Measurements from ENCODE around the gene MFN1. TPM values are rescaled to one million over a fixed set of nuclear protein-coding genes. Genes with fewer than 3 reads are reported as not detected.

Gene MFN1
- total RNA-seq, 2 experiments from 2014 or later, result 23.0 to 23.1 TPM

GRCh38 chr3:179363332-179363731 lies 15.8 kb downstream of the MFN1 start:
- H3K27me3 Mint-ChIP-seq (ENCODE audit: low read depth), result no peaks in the 10 kb centered on the region
- CTCF ChIA-PET, result interaction anchor here (0.7 kb wide), 1 partner anchor 404 kb away, joined by 7 read pairs; no protein-coding TSS in a partner anchor

GRCh38 chr3:179369621-179370020 lies 22.1 kb downstream of the MFN1 start:
- Mint-ChIP-seq H3K4me1 (ENCODE audit: low read depth) (no peaks in the 10 kb centered on the region), H3K36me3 (ENCODE audit: low read depth) (peaks cover 11% of the 10 kb centered on the region), H3K4me3 (no peak overlapping the region), H3K27me3 (ENCODE audit: low read depth) (no peaks in the 10 kb centered on the region), H3K9me3 (no peaks in the 10 kb centered on the region), H3K27ac (no peak overlapping the region)
- DNase-seq, result no peak
- intact Hi-C loops (cut with micrococcal nuclease), result no loop called here
- CTCF ChIA-PET, result interaction anchor here (0.6 kb wide), 1 partner anchor 189 kb away, joined by 6 read pairs; no protein-coding TSS in a partner anchor

More at GRCh38 chr3:179363332-179363731, 15.8 kb downstream of the MFN1 start:
- Mint-ChIP-seq H3K4me1 (ENCODE audit: low read depth) (no peaks in the 10 kb centered on the region), H3K27ac (no peak overlapping the region), H3K9me3 (no peaks in the 10 kb centered on the region), H3K36me3 (ENCODE audit: low read depth) (peaks cover 23% of the 10 kb centered on the region), H3K4me3 (no peak overlapping the region)
- intact Hi-C loops (cut with micrococcal nuclease), result no loop called here
- DNase-seq, result no peak

- H3K4me3 Mint-ChIP-seq, result no peak overlapping the region
- DNase-seq, result no peak
- peaks cover 16% of the 10 kb centered on the region for H3K36me3 Mint-ChIP-seq (ENCODE audit: low read depth)
- no peaks in the 10 kb centered on the region for H3K4me1 Mint-ChIP-seq (ENCODE audit: low read depth)
- no peak overlapping the region for H3K27ac Mint-ChIP-seq
- intact Hi-C loops (cut with micrococcal nuclease), result no loop called here
- CTCF ChIA-PET, result no interaction called here
- no peaks in the 10 kb centered on the region for H3K27me3 Mint-ChIP-seq (ENCODE audit: low read depth)
- no peaks in the 10 kb centered on the region for H3K9me3 Mint-ChIP-seq
Observed at GRCh38 chr3:179373938-179374337, 26.4 kb downstream of the MFN1 start.

GRCh38 chr3:179375091-179375999 lies 27.8 kb downstream of the MFN1 start:
- H3K27ac Mint-ChIP-seq, result no peak overlapping the region
- intact Hi-C loops (cut with micrococcal nuclease), result no loop called here
- H3K4me1 Mint-ChIP-seq (ENCODE audit: low read depth), result no peaks in the 10 kb centered on the region
- H3K27me3 Mint-ChIP-seq (ENCODE audit: low read depth), result no peaks in the 10 kb centered on the region
- peaks cover 26% of the 10 kb centered on the region for H3K36me3 Mint-ChIP-seq (ENCODE audit: low read depth)
- CTCF ChIA-PET, result no interaction called here
- H3K9me3 Mint-ChIP-seq, result no peaks in the 10 kb centered on the region
- no peak overlapping the region for H3K4me3 Mint-ChIP-seq
- no peak for DNase-seq

GRCh38 chr3:179376474-179376873 lies 29.0 kb downstream of the MFN1 start:
- Mint-ChIP-seq H3K27ac (no peak overlapping the region), H3K4me3 (no peak overlapping the region), H3K9me3 (peaks cover 2% of the 10 kb centered on the region), H3K4me1 (ENCODE audit: low read depth) (no peaks in the 10 kb centered on the region), H3K27me3 (ENCODE audit: low read depth) (no peaks in the 10 kb centered on the region), H3K36me3 (ENCODE audit: low read depth) (peaks cover 28% of the 10 kb centered on the region)
- intact Hi-C loops (cut with micrococcal nuclease), result no loop called here
- DNase-seq, result no peak
- CTCF ChIA-PET, result interaction anchor here (0.6 kb wide), 2 partner anchors 27 to 1538 kb away, joined by 3 to 4 read pairs; no protein-coding TSS in a partner anchor

GRCh38 chr3:179391906-179392305 lies 44.4 kb downstream of the MFN1 start:
- Mint-ChIP-seq H3K4me1 (ENCODE audit: low read depth) (no peaks in the 10 kb centered on the region), H3K36me3 (ENCODE audit: low read depth) (peaks cover 24% of the 10 kb centered on the region), H3K9me3 (no peaks in the 10 kb centered on the region), H3K27ac (no peak overlapping the region), H3K27me3 (ENCODE audit: low read depth) (no peaks in the 10 kb centered on the region), H3K4me3 (no peak overlapping the region)
- DNase-seq, result no peak
- intact Hi-C loops (cut with micrococcal nuclease), result no loop called here
- CTCF ChIA-PET, result interaction anchor here (0.6 kb wide), 1 partner anchor 446 kb away, joined by 3 read pairs; no protein-coding TSS in a partner anchor

GRCh38 chr3:179398574-179399231 lies 51.2 kb downstream of the MFN1 start:
- H3K4me3 Mint-ChIP-seq, result no peak overlapping the region
- no peak for DNase-seq
- intact Hi-C loops (cut with micrococcal nuclease), result no loop called here
- CTCF ChIA-PET, result no interaction called here
- H3K36me3 Mint-ChIP-seq (ENCODE audit: low read depth), result peaks cover 10% of the 10 kb centered on the region
- H3K4me1 Mint-ChIP-seq (ENCODE audit: low read depth), result no peaks in the 10 kb centered on the region
- H3K9me3 Mint-ChIP-seq, result no peaks in the 10 kb centered on the region
- H3K27me3 Mint-ChIP-seq (ENCODE audit: low read depth), result no peaks in the 10 kb centered on the region
- no peak overlapping the region for H3K27ac Mint-ChIP-seq

- Mint-ChIP-seq H3K27me3 (ENCODE audit: low read depth) (no peaks in the 10 kb centered on the region), H3K4me1 (ENCODE audit: low read depth) (no peaks in the 10 kb centered on the region), H3K27ac (no peak overlapping the region), H3K4me3 (no peak overlapping the region), H3K9me3 (no peaks in the 10 kb centered on the region), H3K36me3 (ENCODE audit: low read depth) (peaks cover 10% of the 10 kb centered on the region)
- intact Hi-C loops (cut with micrococcal nuclease), result no loop called here
- CTCF ChIA-PET, result no interaction called here
- DNase-seq, result no peak
Observed at GRCh38 chr3:179401561-179401960, 54.1 kb downstream of the MFN1 start.

GRCh38 chr3:179402963-179403362 lies 55.5 kb downstream of the MFN1 start:
- CTCF ChIA-PET, result interaction anchor here (0.6 to 0.9 kb wide), 2 partner anchors 27 to 82 kb away, joined by 3 to 4 read pairs; no protein-coding TSS in a partner anchor
- peaks cover 6% of the 10 kb centered on the region for H3K36me3 Mint-ChIP-seq (ENCODE audit: low read depth)
- no peaks in the 10 kb centered on the region for H3K9me3 Mint-ChIP-seq
- no peak overlapping the region for H3K4me3 Mint-ChIP-seq
- no peaks in the 10 kb centered on the region for H3K27me3 Mint-ChIP-seq (ENCODE audit: low read depth)
- intact Hi-C loops (cut with micrococcal nuclease), result no loop called here
- H3K27ac Mint-ChIP-seq, result no peak overlapping the region
- DNase-seq, result no peak
- no peaks in the 10 kb centered on the region for H3K4me1 Mint-ChIP-seq (ENCODE audit: low read depth)

GRCh38 chr3:179404307-179404706 lies 56.8 kb downstream of the MFN1 start:
- Mint-ChIP-seq H3K9me3 (no peaks in the 10 kb centered on the region), H3K27me3 (ENCODE audit: low read depth) (no peaks in the 10 kb centered on the region), H3K4me3 (no peak overlapping the region), H3K4me1 (ENCODE audit: low read depth) (no peaks in the 10 kb centered on the region), H3K27ac (no peak overlapping the region), H3K36me3 (ENCODE audit: low read depth) (peaks cover 6% of the 10 kb centered on the region)
- CTCF ChIA-PET, result no interaction called here
- DNase-seq, result no peak
- intact Hi-C loops (cut with micrococcal nuclease), result no loop called here

- CTCF ChIA-PET, result no interaction called here
- Mint-ChIP-seq H3K27me3 (ENCODE audit: low read depth) (no peaks in the 10 kb centered on the region), H3K4me1 (ENCODE audit: low read depth) (no peaks in the 10 kb centered on the region), H3K9me3 (no peaks in the 10 kb centered on the region), H3K4me3 (no peak overlapping the region), H3K27ac (no peak overlapping the region), H3K36me3 (ENCODE audit: low read depth) (no peaks in the 10 kb centered on the region)
- no peak for DNase-seq
- intact Hi-C loops (cut with micrococcal nuclease), result no loop called here
Observed at GRCh38 chr3:179410331-179410730, 62.8 kb downstream of the MFN1 start.

- no peaks in the 10 kb centered on the region for H3K4me1 Mint-ChIP-seq (ENCODE audit: low read depth)
- intact Hi-C loops (cut with micrococcal nuclease), result no loop called here
- no peaks in the 10 kb centered on the region for H3K9me3 Mint-ChIP-seq
- no peaks in the 10 kb centered on the region for H3K27me3 Mint-ChIP-seq (ENCODE audit: low read depth)
- H3K27ac Mint-ChIP-seq, result no peak overlapping the region
- CTCF ChIA-PET, result no interaction called here
- no peaks in the 10 kb centered on the region for H3K36me3 Mint-ChIP-seq (ENCODE audit: low read depth)
- H3K4me3 Mint-ChIP-seq, result no peak overlapping the region
- DNase-seq, result no peak
Observed at GRCh38 chr3:179410999-179411398, 63.5 kb downstream of the MFN1 start.
